Raji (cell line): ENCODE data around the gene SEMA5A.

Source experiments
- POLR2A ChIP-seq: IDR thresholded peaks from 2 replicates; pipeline ENCODE4 v1.6.1; 2011; ENCODE audit warnings: low read depth, low read length, control low read depth; ENCODE audit not compliant: insufficient read depth

The SEMA5A gene

DNA sequence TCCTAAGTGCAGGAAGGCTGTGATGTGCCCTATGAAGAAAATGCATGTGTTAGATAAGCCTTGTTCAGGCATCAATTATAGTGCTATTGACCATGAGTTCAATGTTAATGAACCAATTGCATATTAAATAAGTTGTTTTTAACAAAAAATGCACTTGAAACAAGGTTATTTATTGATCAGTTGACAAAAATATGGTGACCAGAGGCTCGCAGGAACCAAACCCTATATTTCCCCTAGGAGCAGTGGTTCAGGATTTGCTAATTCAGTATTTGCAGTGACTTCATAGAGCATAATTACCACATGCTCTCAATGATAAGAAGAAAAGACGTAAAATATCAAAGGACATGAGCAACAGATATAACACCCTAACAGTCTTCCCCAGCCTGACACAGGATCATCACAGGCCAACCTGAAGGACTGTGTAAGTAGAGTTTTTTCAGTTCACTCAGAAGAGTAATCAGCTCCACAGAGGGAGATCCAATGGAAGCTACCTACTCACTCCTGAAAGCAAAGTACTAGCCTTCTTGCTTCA lies 92.3 kb downstream of the SEMA5A start:
- no peak for TF ChIP-seq POLR2A

DNA sequence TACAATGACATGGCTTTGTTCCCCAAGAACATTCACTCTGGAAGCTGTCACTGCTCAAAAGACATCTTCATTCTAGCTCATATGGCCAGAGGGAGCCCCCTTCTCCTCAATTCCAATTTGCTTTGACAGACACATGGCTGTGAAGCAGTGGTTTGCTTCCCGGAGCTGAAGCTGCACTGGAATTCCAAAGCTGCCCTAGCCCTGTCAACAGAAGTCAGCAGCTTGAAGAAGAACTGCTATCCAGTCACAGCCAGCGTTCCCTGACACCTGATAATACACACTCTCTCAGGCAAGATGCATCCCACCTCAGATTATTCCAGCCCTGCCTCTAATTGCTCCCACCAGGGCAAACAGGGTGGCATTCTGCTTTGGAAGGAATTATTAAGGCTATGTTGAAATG lies 93.7 kb downstream of the SEMA5A start:
- TF ChIP-seq POLR2A = no peak

DNA sequence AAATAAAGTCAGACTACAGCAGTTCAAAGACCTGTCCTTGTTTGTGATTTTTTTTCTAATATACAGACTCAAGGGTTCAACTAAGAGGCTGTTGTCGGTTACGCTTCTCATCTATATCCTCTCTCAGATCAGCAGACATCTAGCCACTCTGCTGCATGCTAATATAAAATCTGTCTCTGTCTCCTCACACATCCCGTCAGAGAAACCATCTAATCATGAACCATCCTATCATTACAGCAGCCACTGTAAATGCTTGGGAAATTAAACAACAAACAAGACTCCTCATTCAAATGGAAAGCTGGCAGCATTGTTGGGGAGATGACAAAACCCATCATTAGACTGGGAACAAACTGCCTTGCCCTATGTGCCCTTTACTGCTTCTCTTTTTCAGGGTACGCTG lies 94.8 kb downstream of the SEMA5A start:
- TF ChIP-seq POLR2A = no peak

DNA sequence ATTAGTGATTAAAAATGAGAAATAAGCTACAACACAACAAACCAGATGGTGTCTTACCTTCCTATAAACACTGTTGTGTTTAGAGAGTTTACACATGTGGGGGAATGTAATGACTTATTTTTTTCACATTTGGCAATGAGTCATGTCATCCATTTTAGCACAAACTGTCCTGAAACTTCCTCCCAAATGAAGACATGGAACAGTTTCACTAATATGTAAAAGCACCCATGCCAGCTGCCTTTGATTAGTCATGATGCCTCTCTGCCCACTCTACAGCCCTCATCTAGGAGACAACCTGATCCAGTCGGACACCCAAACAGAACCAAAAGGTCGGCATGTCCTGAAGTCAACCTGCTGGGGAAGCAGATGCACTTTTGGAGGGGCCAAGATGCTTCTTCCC lies 98.2 kb downstream of the SEMA5A start:
- TF ChIP-seq POLR2A = no peak

DNA sequence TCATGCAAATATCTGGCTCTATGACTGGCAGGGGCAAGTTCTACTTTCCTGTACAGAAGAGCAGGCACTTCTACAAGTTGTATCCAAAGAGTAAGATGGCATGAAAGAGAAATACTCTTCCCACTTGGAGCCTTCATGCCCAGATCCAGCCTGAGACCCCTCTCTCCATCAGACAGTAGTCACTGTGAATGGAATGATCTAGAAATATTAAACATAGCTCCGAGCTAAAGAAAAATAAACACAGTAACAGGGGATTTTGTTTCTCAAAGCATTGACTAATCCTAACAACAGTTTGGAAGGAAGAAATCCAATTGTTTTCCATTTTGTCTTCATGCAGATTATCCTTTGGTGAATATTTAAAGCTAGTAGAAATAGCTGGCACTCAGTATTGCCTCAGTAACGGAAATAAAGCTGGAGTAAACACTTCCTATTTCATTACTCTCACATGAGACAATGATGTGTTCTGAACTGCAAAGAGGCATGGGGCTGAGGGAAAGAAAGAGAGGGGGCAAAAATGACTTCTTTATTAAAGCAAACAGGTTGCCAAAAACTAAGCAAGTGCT lies 100.0 kb downstream of the SEMA5A start:
- TF ChIP-seq POLR2A = no peak

DNA sequence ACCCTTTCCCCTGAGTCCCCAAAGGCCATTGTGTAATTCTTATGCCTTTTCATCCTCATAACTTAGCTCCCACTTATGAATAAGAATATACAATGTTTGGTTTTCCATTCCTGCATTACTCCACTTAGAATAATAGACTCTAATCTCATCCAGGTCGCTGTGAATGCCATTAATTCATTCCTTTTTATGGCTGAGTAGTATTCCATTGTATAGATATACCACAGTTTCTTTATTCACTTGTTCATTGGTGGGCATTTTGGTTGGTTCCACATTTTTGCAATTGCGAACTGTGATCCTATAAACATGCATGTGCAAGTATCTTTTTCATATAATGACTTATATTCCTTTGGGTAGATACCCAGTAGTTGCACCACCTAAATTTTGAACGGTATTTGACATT lies 101.5 kb downstream of the SEMA5A start:
- no peak for TF ChIP-seq POLR2A

DNA sequence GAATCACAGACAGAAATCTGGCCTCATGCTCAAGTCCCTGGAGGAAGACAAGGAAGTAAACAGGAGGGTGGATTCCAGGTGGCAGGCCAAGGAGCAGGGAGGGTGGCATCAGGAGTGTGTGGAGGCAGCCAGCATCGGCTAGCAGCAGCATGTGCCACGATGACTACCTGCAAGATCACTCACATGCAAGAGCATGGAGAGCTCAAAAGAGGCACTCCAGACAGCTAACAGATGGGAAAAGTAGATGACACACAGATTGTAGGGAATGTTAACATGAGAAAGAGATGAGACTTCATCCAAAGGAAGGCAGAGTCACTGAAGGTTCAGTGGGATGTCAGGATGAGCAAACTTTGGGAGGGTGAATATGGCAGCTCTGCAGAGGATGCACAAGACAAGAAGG lies 104.3 kb downstream of the SEMA5A start:
- no peak for TF ChIP-seq POLR2A

DNA sequence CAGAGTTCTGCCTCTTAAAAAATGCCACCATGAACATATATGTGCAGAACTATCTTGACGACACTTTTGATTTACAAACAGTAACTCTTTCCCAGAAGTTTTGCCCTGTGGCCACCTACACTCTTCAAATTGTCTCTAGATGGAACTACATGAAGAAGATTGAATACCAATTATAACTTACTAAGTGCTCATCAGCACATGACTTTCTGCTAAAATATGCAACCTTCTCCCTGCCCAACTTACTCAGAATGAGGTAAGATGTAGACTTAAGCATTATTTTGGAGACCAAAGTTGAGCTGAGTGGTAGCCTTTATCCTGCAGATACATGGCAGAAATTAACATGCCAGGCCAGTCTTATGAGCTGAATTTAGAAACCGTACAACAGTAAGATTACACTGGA lies 105.4 kb downstream of the SEMA5A start:
- TF ChIP-seq POLR2A = no peak

DNA sequence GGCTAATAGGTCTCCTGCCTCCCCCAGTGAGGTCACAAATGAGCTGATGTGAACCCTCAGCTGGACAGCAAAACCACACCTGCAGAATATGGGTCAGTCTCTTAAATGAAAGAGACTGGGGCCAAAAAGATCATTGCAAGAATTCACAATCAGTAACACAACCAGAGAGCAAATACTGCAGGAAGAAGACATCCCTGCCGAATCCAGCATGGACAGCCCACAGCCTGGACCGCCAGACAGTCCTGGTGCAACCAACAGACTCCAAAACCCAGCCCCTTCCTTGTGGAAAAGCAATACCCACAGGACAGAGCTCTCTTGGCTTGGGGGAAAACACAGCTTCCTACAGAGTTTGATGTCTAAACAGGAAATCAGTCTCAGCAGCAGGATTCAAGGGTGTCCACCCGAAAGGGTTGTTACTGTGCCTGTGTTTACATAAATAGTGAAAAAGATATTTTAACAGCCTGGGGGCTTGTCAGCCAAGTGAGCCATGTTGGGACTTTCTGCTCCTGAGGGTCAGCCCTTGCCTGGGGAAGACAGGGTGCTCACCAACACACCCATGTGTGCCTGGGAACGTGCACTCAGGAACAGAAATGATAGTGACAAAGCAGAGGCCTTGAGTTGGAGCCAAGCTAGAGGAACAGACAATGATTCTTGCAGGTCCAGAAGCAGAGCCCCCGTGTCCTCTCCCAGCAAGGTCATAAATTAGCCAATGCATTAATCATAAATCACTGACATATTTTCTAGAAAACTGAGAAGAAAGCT lies 106.2 kb downstream of the SEMA5A start:
- TF ChIP-seq POLR2A = no peak

DNA sequence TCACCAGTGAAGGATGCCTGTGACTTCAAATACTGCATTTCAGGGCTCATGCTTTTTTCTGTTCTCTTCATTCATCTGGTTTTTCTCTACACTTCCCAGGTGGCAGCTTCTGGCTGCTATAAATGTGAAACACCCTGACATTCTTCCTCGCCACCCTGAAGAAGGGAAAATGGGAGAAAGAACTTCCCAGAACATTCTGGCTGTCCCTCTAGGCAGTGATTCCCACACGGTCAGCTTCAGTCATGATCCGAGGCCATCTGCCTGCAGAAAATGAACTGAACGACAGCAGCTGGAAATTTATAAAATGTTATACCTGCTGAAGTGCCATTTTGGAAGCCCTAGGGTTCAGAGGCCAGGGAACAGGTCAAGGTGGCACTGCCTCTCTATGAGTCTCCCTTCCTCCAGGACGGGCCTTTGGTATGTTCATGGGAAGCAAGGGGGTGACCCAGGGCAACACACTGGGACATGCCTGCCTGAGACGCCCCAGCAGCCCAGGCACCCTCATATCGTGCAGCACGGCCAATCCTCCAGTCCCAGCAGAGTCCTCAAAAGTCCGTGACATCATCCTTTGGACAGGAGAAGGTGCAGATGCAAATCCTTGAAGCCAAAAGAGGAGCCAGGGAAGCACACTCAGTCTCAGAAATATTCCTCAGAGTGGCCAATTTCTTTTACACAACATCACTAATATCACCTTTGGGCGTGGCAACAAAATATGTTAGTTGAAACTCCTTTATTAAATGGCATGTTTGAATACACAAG lies 107.1 kb downstream of the SEMA5A start:
- TF ChIP-seq POLR2A = no peak

DNA sequence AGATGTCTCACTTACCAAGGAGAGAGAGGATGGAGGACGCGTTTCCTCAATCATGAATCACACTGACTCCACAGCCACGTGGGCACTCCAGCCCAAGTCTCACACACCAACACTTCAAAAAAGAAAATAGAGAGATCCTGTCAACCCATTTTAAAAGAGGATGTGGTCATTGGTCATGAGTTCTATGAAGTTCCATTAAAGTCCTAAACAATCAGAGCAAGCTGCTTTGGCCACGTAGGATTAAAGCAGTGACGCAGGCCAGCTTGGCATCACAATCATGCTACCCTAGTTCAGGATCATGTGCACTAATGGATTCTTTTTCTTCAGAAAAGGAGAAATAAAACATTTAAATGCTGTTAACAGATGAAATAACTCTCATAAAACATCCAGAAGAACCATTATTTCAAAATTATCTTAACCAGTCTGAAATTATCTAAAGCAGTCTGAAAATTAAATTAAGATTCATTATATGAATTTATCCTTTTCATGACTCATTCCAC lies 108.1 kb downstream of the SEMA5A start:
- TF ChIP-seq POLR2A = no peak

DNA sequence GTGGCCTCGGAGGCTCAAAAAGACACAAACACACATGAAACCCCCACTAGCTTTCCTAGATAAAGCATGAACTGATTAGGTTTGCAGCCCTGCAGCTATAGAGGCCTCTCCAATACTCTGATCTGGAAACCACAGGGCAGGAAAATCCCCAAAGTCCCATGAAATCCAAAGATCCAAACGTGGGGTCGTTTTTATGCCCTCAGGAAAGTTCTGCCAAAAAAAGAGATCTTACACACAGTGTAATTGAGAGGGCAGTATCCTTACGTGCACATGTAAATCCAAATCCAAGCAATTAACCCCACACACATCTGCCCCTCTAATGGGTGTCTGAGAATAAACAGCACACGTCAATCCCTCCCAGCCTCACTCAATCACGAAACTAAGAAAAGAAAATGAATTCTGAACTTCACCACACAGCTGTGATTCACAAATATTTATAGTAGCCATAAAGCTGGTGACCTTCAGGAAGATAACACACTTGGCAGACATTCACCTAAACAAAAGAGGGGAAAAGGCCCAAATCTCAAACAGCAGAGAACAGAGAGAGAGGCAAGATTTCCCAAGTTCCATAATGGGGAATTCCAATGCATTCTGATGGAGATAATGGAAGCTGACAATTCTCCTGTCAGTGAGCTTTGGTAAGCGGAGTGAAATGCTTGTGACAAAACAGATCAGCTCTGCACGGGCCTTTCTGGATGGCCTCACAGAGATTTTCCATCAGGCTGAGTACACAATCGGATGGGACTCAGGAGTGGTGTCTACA lies 114.2 kb downstream of the SEMA5A start:
- TF ChIP-seq POLR2A = no peak

DNA sequence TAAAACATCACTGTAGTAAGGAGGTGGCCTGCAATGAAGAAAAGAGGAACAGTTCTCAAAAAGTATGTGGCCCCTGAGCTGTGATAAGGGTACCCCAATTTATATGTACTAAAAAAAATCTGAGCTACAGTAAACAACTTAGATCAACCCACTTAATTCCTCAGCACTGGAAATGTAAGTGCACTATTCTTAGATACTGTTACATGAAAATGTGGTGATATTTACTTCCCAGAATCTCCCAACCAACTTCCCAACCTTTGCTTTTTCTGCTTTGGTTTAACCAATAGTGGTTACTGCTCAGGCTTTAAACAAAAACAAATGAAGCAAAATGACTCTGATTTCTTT lies 114.8 kb downstream of the SEMA5A start:
- no peak for TF ChIP-seq POLR2A

DNA sequence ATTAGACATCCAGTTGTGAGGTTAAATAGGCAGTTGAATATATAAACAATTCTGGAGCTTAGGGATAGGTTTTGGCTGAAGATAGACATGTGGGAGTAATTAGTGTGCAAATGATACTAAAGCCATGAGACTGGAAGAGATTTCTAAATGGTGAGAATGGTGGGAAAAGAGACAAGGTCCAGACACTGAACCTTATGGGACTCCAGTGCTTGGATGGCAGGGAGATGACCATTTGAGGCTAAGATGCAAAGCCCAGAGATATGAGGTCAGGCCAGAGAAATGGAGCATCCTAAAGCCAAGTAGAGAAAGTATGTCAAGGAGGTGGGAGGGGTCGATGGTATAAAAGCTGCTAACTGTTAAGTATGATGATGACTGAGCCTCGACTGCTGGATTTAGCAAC lies 115.6 kb downstream of the SEMA5A start:
- TF ChIP-seq POLR2A = no peak

DNA sequence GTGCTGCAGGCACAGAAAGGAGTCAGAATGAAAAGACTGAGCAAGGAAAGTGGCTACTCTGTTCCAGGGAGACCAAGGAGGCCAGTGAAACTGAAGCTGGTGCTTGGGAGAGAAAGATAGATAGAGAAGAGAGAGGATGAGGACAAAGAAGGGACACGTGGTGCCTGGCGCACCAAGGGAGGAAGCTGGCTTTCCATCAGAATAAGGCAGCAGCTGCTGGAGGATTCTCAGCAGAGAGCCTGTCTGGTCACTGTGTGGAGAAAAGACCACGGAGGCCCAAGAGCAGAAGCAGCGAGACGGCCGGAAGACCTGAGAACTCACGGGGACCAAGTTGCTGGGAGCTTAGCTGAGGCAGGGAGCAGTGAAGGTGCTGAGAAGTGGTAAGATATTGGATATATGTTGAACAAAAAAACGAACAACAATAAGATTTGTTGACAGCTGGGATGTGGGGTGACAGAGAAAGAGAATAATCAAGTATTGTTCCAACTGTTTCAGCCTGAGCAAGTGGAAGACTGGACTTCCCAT lies 116.1 kb downstream of the SEMA5A start:
- no peak for TF ChIP-seq POLR2A

DNA sequence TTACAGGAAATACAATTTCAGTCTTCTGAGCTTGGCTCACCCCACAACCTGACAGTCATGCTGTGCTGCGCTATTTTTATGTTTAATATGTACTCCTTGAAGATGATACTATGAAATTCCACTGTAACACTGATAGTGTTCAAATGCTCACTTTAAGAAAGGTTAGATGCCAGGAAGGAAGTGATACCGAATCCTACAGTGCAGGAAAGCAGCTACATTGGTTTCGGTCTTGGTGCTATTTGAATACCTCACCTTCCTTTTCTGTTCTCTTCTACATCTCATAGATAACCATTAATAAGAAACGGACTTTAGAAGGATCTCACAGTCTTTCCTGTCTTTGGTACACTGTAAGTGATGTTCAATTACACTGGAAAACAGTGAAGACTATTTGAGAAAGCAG lies 117.6 kb downstream of the SEMA5A start:
- TF ChIP-seq POLR2A = no peak

DNA sequence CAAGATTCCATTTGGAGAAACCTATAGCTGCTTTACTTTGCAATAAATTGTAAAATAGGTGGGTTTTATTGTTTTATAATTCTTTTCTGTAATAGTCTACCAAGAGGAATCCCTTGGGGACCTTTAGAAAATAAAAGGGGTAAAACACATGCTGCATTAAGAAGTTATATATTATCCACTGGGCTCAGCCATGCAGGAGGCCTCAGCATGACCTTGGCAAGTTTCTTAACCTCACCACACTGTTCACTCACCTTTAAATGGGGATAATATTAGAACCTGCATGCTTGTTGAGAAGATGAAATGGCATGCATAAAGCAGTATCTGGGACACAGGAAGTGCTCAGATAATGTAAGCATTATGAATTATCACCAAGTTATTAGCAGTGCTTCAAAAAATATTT lies 120.2 kb downstream of the SEMA5A start:
- no peak for TF ChIP-seq POLR2A
